PC-3 (cell line): ENCODE results near the gene NOSTRIN. TPM values are rescaled to one million over a fixed set of nuclear protein-coding genes. Genes with fewer than 3 reads are reported as not detected.

Experiments used
- ATAC-seq: fragments of 200-7000 bp; cut with Tn5 transposase; 2 replicates; pipeline ENCODE4 v1.9.1; 2020; ENCODE audit warnings: mild to moderate bottlenecking, moderate library complexity
- BruUV-seq: library from RNA; stranded (reverse); fragments of 400-500 nt; replicated peaks from 2 replicates; lab custom pipeline; 2021; lab: Mats Ljungman, UMichigan
- CTCF ChIA-PET: fragments of 300-600 bp; sonication (Branson Sonifier 250); formaldehyde crosslinking; loops from one replicate; lab custom pipeline; 2022; ENCODE audit warnings: antibody characterized with exemption; lab: Charles Lee
- POLR2A ChIA-PET: fragments of 300-600 bp; sonication (Branson Sonifier 250); formaldehyde crosslinking; loops from one replicate; lab custom pipeline; 2022; ENCODE audit warnings: antibody characterized with exemption; ENCODE audit not compliant: unreplicated experiment; lab: Charles Lee
- DNase-seq: peaks from one replicate; pipeline ENCODE4 v3.0.0-alpha.2; 2015
- H2AFZ ChIP-seq: fragments of 300-600 bp; sonication (generic); 2 replicates; pipeline ENCODE4 v1.6.0; 2016; ENCODE audit warnings: antibody characterized with exemption, low read length
- H3F3A ChIP-seq: fragments of 300-600 bp; sonication (generic); one replicate; pipeline ENCODE4 v1.6.0; 2017; ENCODE audit warnings: antibody characterized with exemption, low read length, control low read depth, mild to moderate bottlenecking; ENCODE audit not compliant: unreplicated experiment
- H3K27ac ChIP-seq: fragments of 300-600 bp; sonication (generic); 2 replicates; pipeline ENCODE4 v1.5.1; 2016; ENCODE audit warnings: mild to moderate bottlenecking, low read length
- H3K27me3 ChIP-seq: fragments of 300-600 bp; sonication (generic); 2 replicates; pipeline ENCODE4 v1.6.1; 2016; ENCODE audit warnings: low read length, mixed read lengths
- H3K36me3 ChIP-seq: fragments of 300-600 bp; sonication (generic); 2 replicates; pipeline ENCODE4 v1.6.1; 2016; ENCODE audit warnings: low read depth, mixed run types, low read length, mixed read lengths
- H3K4me1 ChIP-seq: fragments of 300-600 bp; sonication (generic); 2 replicates; pipeline ENCODE4 v1.5.1; 2016; ENCODE audit warnings: low read length; ENCODE audit not compliant: insufficient read depth
- H3K4me2 ChIP-seq: fragments of 300-600 bp; sonication (generic); 2 replicates; pipeline ENCODE4 v1.6.0; 2016; ENCODE audit warnings: low read length
- H3K4me3 ChIP-seq: fragments of 300-600 bp; sonication (generic); 2 replicates; pipeline ENCODE4 v1.5.1; 2016; ENCODE audit warnings: mild to moderate bottlenecking, low read length, mixed read lengths
- H3K79me2 ChIP-seq: fragments of 300-600 bp; sonication (generic); 2 replicates; pipeline ENCODE4 v1.6.1; 2017; ENCODE audit warnings: low read length, mixed read lengths
- H3K9ac ChIP-seq: fragments of 300-600 bp; sonication (generic); 2 replicates; pipeline ENCODE4 v1.6.0; 2016; ENCODE audit warnings: mild to moderate bottlenecking, low read length
- H3K9me2 ChIP-seq: fragments of 300-600 bp; sonication (generic); replicated peaks from 2 replicates; pipeline ENCODE4 v1.6.1; 2016; ENCODE audit warnings: mixed run types, low read length, mixed read lengths
- H3K9me3 ChIP-seq: fragments of 300-600 bp; sonication (generic); 2 replicates; pipeline ENCODE4 v1.6.1; 2016; ENCODE audit warnings: low read length, mixed read lengths
- H4K20me1 ChIP-seq: fragments of 300-600 bp; sonication (generic); 2 replicates; pipeline ENCODE4 v1.6.1; 2016; ENCODE audit warnings: low read length, mixed read lengths
- EZH2 ChIP-seq: fragments of 300-600 bp; sonication (generic); IDR thresholded peaks from one replicate; pipeline ENCODE4 v1.6.1; 2017; ENCODE audit warnings: antibody characterized with exemption, mild to moderate bottlenecking, low read length; ENCODE audit not compliant: unreplicated experiment
- EZH2phosphoT487 ChIP-seq: fragments of 300-600 bp; sonication (generic); IDR thresholded peaks from 2 replicates; pipeline ENCODE4 v1.6.1; 2018; ENCODE audit warnings: mild to moderate bottlenecking, antibody characterized with exemption, low read length, borderline replicate concordance
- intact Hi-C: fragments of 100-400 bp; cut with micrococcal nuclease; formaldehyde crosslinking; loops from 2 replicates; pipeline ENCODE4 v1.9.0; 2023
- total RNA-seq: library from RNA; depleted of rRNA; stranded (reverse); fragments of >200 nt; gene quantifications from 2 replicates; pipeline ENCODE4 v1.2.3, GENCODE V29; 2014
- TF ChIP-seq, protein P1 (sequence below): fragments of 300-600 bp; sonication (generic); conservative IDR thresholded peaks from 2 replicates; pipeline ENCODE4 v1.5.1; 2017; ENCODE audit warnings: antibody characterized with exemption, low read depth, mild to moderate bottlenecking, low read length

The NOSTRIN gene
- total RNA-seq, 1 experiment from 2014 or later: 1.1 TPM

DNA sequence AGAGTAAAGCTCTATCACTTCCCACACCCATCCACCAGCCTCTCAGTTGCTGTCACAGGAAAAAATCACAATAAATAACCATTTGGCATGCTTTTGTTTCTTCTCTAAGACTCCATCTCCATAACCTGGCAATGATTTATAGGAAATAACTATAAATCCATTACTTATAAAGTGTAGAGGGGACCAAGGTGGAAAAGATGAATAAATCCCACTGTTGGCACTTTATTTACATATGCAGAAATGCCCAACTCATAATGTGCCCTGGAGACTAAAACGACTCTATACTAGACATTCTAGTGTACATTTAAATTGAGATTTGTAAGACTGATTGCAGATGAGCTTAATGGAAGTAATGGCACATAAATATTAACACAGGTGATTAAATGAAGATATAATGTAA lies 7.5 kb upstream of the NOSTRIN start:
- POLR2A ChIA-PET: no interaction called here
- intact Hi-C loops: no loop called here

DNA sequence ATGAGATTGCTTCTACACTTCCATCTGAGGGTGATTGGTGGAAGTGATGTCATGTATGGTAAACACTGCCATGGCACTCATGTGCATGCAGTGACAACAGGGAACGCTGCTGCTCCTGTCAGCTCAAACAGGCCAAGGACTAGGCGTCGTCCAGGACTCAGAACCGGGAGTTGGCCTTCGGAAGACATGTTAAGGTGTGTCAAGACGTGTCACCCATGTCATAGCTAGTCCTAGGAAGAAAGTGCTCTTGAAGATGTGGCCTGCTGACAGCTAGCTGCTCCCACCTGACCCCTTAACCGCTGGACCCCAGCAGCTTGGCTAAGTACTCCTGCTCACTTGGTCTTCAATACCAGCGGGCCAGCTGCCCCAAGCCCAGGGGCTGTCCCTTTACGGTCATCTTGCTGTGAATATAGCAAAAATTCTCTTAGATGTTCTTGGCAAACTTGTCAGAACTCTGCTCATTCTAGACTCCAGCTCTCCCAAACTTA lies 6.3 kb upstream of the NOSTRIN start:
- TF ChIP-seq EZH2phosphoT487: no peak
- TF ChIP-seq, protein P1, sequence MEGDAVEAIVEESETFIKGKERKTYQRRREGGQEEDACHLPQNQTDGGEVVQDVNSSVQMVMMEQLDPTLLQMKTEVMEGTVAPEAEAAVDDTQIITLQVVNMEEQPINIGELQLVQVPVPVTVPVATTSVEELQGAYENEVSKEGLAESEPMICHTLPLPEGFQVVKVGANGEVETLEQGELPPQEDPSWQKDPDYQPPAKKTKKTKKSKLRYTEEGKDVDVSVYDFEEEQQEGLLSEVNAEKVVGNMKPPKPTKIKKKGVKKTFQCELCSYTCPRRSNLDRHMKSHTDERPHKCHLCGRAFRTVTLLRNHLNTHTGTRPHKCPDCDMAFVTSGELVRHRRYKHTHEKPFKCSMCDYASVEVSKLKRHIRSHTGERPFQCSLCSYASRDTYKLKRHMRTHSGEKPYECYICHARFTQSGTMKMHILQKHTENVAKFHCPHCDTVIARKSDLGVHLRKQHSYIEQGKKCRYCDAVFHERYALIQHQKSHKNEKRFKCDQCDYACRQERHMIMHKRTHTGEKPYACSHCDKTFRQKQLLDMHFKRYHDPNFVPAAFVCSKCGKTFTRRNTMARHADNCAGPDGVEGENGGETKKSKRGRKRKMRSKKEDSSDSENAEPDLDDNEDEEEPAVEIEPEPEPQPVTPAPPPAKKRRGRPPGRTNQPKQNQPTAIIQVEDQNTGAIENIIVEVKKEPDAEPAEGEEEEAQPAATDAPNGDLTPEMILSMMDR: no peak
- no peak for TF ChIP-seq EZH2
- CTCF ChIA-PET: no interaction called here

More for the DNA sequence above, 7.5 kb upstream of the NOSTRIN start:
- H3K36me3 ChIP-seq: no peaks in the 10 kb centered on the region
- no peak overlapping the region for H3K4me3 ChIP-seq
- ATAC-seq (no peak), DNase-seq (no peak)
- no peak overlapping the region for H3K9ac ChIP-seq
- H3K4me2 ChIP-seq: no peak overlapping the region
- H3K27me3 ChIP-seq: no peaks in the 10 kb centered on the region
- H3K27ac ChIP-seq: no peak overlapping the region
- no peaks in the 10 kb centered on the region for H3F3A ChIP-seq
- H3K79me2 ChIP-seq: no peaks in the 10 kb centered on the region
- no peak overlapping the region for H2AFZ ChIP-seq
- CTCF ChIA-PET: no interaction called here
- H3K9me3 ChIP-seq: no peaks in the 10 kb centered on the region
- no peak for TF ChIP-seq EZH2
- TF ChIP-seq, protein P1: no peak
- no peak for TF ChIP-seq EZH2phosphoT487
- 0 out of 2 replicates have a peak, but pooled peaks cover 3% of the 10 kb centered on the region for H3K9me2 ChIP-seq
- H3K4me1 ChIP-seq: no peaks in the 10 kb centered on the region
- no TSS peak for BruUV-seq
- H4K20me1 ChIP-seq: no peaks in the 10 kb centered on the region

DNA sequence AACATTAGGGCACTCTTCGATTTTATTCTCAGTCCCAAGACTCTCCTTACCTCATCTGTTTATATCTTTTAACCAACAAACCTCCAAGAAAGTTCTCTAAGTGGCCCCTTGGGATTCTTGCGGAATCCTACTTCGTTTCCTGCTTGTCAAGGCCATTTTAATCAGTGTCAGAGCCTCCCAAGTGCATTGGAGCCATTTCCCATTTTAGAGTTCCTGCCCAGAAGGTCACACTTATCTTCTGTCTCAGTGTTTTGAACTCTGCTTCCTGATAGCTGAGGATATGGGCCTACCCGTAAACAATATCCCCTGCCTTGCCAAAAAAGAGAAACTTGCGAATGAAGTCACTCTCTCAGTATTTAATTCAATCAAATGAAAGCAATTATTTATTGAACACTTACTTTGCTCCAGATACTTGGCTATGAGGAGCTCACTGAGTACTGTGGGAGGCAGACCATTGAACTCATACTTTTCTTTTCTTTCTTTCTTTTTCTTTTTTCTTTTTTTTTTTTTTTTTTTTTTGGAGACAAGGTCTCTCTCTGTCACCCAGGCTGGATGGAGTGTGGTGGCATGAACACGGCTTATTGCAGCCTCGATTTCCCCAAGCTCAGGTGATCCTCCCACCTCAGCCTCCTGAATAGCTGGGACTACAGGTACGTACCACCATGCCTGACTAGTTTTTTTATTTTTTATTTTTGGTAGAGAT lies 5.7 kb upstream of the NOSTRIN start:
- BruUV-seq: no TSS peak
- Histone ChIP-seq H3F3A (no peaks in the 10 kb centered on the region), H3K9me2 (no peaks in the 10 kb centered on the region), H3K9ac (no peak overlapping the region), H4K20me1 (no peaks in the 10 kb centered on the region), H3K4me1 (no peaks in the 10 kb centered on the region), H3K27ac (no peak overlapping the region), H3K36me3 (no peaks in the 10 kb centered on the region), H3K4me3 (no peak overlapping the region), H3K9me3 (no peaks in the 10 kb centered on the region), H3K79me2 (no peaks in the 10 kb centered on the region), H3K27me3 (no peaks in the 10 kb centered on the region), H3K4me2 (no peak overlapping the region), H2AFZ (no peak overlapping the region)
- ChIA-PET CTCF (no interaction called here), POLR2A (no interaction called here)
- no peak for ATAC-seq
- intact Hi-C loops: no loop called here
- no peak for DNase-seq
- no peak for TF ChIP-seq EZH2phosphoT487
- TF ChIP-seq EZH2: no peak
- TF ChIP-seq, protein P1: no peak

More for the DNA sequence above, 6.3 kb upstream of the NOSTRIN start:
- Histone ChIP-seq H2AFZ (no peak overlapping the region), H3K9me3 (no peaks in the 10 kb centered on the region), H4K20me1 (no peaks in the 10 kb centered on the region), H3K4me1 (no peaks in the 10 kb centered on the region), H3K79me2 (no peaks in the 10 kb centered on the region), H3K36me3 (no peaks in the 10 kb centered on the region), H3K4me3 (no peak overlapping the region), H3K27ac (no peak overlapping the region), H3K9me2 (no peaks in the 10 kb centered on the region), H3K4me2 (no peak overlapping the region), H3K27me3 (no peaks in the 10 kb centered on the region), H3F3A (no peaks in the 10 kb centered on the region), H3K9ac (no peak overlapping the region)
- POLR2A ChIA-PET: no interaction called here
- DNase-seq (no peak), ATAC-seq (no peak)
- intact Hi-C loops: no loop called here
- no TSS peak for BruUV-seq
